ENCODE measurements around the gene ZNF761.
"Not testable (repeated sequence)": the region's sequence is repeated elsewhere in the genome, so short reads cannot be mapped to it uniquely, and the experiment has no call there.

Gene ZNF761

DNA sequence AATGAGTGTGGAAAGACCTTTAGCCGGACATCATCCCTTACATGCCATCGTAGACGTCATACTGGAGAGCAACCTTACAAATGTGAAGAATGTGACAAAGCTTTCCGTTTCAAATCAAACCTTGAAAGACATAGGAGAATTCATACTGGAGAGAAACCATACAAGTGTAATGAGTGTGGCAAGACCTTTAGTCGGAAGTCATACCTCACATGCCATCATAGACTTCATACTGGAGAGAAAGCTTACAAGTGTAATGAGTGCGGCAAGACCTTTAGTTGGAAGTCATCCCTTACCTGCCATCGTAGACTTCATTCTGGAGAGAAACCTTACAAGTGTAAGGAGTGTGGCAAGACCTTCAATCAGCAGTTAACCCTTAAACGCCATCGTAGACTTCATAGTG, 24.0 kb downstream of the ZNF761 start:
- Histone ChIP-seq H4K20me1 (no peaks in the 10 kb centered on the region), H3K9ac (no peak overlapping the region), H3K4me2 (no peak overlapping the region), H3K27ac (no peak overlapping the region), H3K4me3 (peak overlapping the region in 8 of 10 experiments; percentile 1 to 29 (median 14); a peak in 9 of 20 replicates), H3K27me3 (no peaks in the 10 kb centered on the region), H3K36me3 (peaks cover 73 to 90% (median 84%) of the 10 kb centered on the region in 11 experiments), H3K9me3 (replicated peaks in 1 of 11) (peaks cover 89 to 100% (median 93%) of the 10 kb centered on the region in 11 experiments), H3K4me1 (no peaks in the 10 kb centered on the region)
- no peak for TF ChIP-seq Cebpa-rat (IDR thresholded peaks at IDR 0.05)

DNA sequence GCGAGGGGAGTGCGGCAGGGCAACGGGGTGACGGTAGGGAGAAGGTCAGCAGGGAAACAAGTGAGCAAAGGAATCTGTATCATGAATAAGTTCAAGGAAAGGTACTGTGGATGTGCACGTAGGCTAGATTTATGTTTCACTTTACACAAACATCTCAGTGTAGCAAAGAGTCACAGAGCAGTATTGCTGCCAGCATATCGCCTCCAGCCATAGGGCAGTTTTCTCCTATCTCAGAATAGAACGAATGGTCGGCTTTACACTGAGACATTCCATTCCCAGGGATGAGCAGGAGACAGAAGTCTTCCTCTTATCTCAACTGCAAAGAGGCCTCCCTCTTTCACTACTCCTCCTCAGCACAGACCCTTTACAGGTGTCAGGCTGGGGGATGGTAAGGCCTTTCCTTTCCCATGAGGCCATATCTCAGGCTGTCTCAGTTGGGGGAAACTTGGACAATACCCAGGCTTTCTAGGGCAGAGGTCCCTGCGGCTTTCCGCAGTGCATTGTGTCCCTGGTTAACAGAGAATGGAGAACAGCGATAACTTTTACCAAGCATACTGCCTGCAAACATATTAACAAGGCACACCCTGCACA, 28.4 kb downstream of the ZNF761 start:
- Histone ChIP-seq H3K36me3 (peaks cover 29 to 46% (median 41%) of the 10 kb centered on the region in 11 experiments), H3K9me3 (replicated peaks in 1 of 11) (peaks cover 63 to 99% (median 75%) of the 10 kb centered on the region in 11 experiments)
- H4K20me1 ChIP-seq, H3K4me2 ChIP-seq, H3K9ac ChIP-seq, H3K27ac ChIP-seq, H3K4me3 ChIP-seq, H3K4me1 ChIP-seq, H3K27me3 ChIP-seq: not testable (repeated sequence)

DNA sequence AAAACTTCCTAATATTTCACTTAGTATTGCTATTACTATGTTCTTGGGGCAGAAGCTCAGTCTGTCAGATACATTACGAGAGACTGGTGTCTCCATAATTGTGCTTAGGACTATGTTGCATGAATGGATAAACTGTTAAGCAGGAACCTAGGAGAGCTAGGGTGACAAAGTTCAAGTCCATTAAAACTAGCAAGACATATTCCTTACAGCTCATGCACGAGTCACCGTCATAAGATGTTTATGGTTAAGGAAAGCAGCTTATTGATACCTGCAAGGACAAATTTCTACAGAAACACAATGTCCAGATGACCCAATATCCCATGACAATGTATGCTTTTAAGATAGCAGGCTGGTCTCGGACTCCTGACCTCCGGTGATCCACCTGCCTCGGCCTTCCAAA, 30.1 kb downstream of the ZNF761 start:
- H3K36me3 ChIP-seq, result peaks cover 13 to 30% (median 25%) of the 10 kb centered on the region in 11 experiments
- no peaks in the 10 kb centered on the region for H3K27me3 ChIP-seq
- H3K4me1 ChIP-seq, result no peaks in the 10 kb centered on the region
- no peaks in the 10 kb centered on the region for H4K20me1 ChIP-seq
- no peak overlapping the region for H3K9ac ChIP-seq
- TF ChIP-seq Cebpa-rat (IDR thresholded peaks at IDR 0.05), result no peak
- H3K9me3 ChIP-seq (replicated peaks in 1 of 11), result peaks cover 47 to 91% (median 59%) of the 10 kb centered on the region in 11 experiments
- H3K27ac ChIP-seq, result no peak overlapping the region
- no peak overlapping the region for H3K4me2 ChIP-seq
- H3K4me3 ChIP-seq, result no peak overlapping the region

DNA sequence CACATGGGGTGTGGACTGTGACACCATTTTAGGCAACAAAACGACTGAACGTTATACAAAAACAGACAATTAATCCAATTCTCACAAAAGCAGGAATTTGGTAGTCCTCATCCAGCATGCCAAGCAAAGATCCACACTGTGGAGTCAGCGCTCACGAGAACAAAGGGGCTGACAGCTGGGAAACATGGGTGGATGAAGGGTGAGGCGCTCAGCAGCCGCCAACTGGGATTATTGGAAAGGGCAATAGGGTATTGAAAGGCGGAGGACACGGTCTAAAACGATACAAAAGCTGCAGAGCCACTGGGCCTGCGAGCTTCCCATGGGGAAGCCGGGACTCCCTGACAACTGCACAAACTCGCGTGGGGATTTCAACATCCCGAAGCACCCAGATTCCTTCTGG, 31.1 kb downstream of the ZNF761 start:
- Histone ChIP-seq H3K27ac (no peak overlapping the region), H3K9ac (no peak overlapping the region)

DNA sequence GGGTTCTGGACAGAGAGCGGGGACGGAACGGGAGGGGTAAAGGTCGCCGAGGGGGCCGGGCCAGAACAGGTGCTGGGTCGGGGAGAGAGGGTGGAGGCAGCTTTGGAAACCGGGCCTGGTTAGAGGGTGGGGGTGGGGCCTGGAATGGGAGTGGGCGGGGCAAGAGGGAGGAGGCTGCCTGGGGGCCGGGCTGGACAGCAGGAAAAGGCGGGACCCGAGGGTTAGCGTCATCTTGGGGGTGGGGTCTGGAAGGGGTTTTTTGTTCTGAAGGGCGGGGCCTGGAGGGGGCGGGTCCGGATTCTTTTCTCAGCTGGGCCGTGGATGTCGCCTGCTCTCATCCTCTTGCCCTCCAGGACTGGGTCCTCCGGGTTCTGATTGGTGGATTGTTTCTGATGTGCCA, 31.5 kb downstream of the ZNF761 start:
- Histone ChIP-seq H3K4me3 (no peak overlapping the region), H3K27me3 (no peaks in the 10 kb centered on the region), H3K4me1 (peaks cover 0 to 2% (median 1%) of the 10 kb centered on the region in 10 experiments; a peak in 15 of 20 replicates), H3K9ac (no peak overlapping the region), H3K4me2 (no peak overlapping the region), H3K27ac (no peak overlapping the region), H3K9me3 (replicated peaks in 1 of 11) (peaks cover 33 to 77% (median 45%) of the 10 kb centered on the region in 11 experiments), H4K20me1 (no peaks in the 10 kb centered on the region), H3K36me3 (peaks cover under 1 to 16% (median 11%) of the 10 kb centered on the region in 11 experiments; a peak in 20 of 22 replicates)
- no peak for TF ChIP-seq Cebpa-rat (IDR thresholded peaks at IDR 0.05)

More for the DNA sequence above, 31.1 kb downstream of the ZNF761 start:
- H3K4me3 ChIP-seq, result no peak overlapping the region
- no peak overlapping the region for H3K4me2 ChIP-seq
- no peaks in the 10 kb centered on the region for H4K20me1 ChIP-seq
- peaks cover 5 to 20% (median 15%) of the 10 kb centered on the region in 11 experiments; a peak in 20 of 22 replicates for H3K36me3 ChIP-seq
- H3K27me3 ChIP-seq, result no peaks in the 10 kb centered on the region
- no peak for TF ChIP-seq Cebpa-rat (IDR thresholded peaks at IDR 0.05)
- peaks cover 37 to 81% (median 49%) of the 10 kb centered on the region in 11 experiments for H3K9me3 ChIP-seq (replicated peaks in 1 of 11)
- H3K4me1 ChIP-seq, result no peaks in the 10 kb centered on the region

DNA sequence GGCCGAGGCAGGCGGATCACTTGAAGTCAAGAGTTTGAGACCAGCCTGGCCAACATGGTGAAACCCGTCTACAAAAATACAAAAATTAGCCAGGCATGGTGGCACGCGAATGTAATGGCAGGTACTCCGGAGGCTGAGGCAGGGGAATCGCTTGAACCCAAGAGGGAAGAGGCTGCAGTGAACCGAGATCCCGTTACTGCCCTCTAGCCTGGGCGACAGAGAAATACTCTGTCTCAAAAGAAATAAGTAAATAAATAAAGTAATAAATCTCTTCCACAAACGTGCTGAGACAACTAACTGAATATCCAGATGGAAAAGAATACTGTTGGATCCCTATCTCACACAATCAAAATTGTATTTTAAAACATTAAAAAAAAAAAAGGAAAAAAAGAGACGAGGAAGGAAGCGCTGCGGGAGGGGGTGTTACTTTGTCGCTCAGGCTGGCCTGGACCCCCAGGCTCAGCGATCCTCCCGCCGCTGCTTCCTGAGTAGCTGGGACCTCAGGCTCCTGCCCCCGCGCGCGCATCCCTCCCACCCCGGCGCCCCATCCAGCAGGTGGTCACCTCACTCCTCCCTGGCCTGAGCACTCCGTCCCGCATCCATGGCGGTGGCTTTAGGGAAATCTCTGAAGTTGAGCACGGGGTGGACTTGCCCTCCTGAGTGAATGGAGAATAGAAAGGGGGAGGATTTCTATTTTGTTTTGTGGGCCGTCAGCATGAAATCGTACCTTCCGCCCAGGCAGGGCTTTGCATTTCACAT, 35.1 kb downstream of the ZNF761 start:
- Histone ChIP-seq H3K4me2 (peak overlapping the region; percentile 71 to 95 (median 78)), H3K9ac (peak overlapping the region; percentile 27 to 95 (median 87); a peak in 16 of 22 replicates), H3K36me3 (peaks cover 8 to 14% (median 11%) of the 10 kb centered on the region in 11 experiments), H3K27me3 (no peaks in the 10 kb centered on the region), H3K4me1 (peaks cover 4 to 10% (median 6%) of the 10 kb centered on the region in 10 experiments; a peak in 16 of 20 replicates), H4K20me1 (no peaks in the 10 kb centered on the region), H3K9me3 (replicated peaks in 1 of 11) (peaks cover 27 to 66% (median 42%) of the 10 kb centered on the region in 11 experiments; a peak in 20 of 22 replicates), H3K4me3 (peak overlapping the region; percentile 75 to 93 (median 83)), H3K27ac (no peak overlapping the region)
- no peak for TF ChIP-seq Cebpa-rat (IDR thresholded peaks at IDR 0.05)

DNA sequence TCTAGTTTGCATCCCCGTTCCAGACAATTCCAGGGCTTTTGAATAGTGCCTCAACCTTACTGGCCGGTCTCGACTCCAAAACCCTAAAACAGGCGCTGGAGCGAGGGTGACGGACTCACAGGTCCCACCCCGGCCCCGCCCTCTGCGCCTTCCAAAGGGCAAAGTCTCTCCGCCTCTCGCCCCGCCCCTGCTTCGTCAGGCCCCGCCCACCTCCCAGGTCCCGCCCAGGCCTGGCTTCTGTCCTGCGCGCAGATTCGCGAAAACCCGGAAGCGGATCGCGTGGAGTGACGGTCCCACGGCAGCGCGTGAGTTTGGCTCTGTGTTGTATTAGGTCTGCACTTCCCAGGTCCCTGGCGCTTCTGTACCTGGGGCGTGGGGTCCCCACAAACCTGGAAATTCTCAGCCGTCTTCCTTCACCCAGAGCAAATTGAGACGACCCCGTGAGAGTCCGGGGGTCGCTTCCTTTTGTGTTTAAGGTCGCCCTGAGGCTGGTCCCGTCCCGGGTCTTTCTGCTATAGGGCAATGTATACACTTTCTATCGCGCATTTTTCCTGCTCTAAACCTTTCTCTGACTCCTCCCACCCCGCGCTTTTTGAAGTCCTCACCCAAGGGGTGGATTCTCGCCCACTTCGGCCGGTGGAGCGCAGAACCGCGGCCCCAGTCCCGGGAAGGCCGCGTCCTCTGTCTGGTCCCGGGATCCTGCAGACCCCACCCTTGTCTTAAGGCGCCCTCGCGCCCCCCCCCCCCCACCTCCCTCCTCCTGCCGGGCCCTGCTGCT, 35.9 kb downstream of the ZNF761 start, which contains the start of gene ZNF813:
Gene ZNF813, plus strand, starts transcription at position 249 of the 778 bp plus-strand sequence. CDS start 16,090 bp downstream, outside the sequence.
- Histone ChIP-seq H3K27ac (peak within 1 kb of the TSS; percentile 84 to 95 (median 89)), H3K27me3 (no peaks in the 10 kb centered on the region), H3K9me3 (replicated peaks in 1 of 11) (peaks cover 30 to 66% (median 44%) of the 10 kb centered on the region in 11 experiments; a peak in 20 of 22 replicates), H3K4me3 (peak within 1 kb of the TSS; percentile 75 to 93 (median 83)), H3K9ac (peak within 1 kb of the TSS; percentile 83 to 95 (median 92)), H4K20me1 (peaks cover 0 to 2% (median 0%) of the 10 kb centered on the region in 11 experiments; a peak in 2 of 22 replicates), H3K4me2 (peak within 1 kb of the TSS; percentile 87 to 96 (median 90)), H3K36me3 (peaks cover 15 to 22% (median 18%) of the 10 kb centered on the region in 11 experiments), H3K4me1 (peaks cover 4 to 10% (median 6%) of the 10 kb centered on the region in 10 experiments; a peak in 16 of 20 replicates)
- no peak for TF ChIP-seq Cebpa-rat (IDR thresholded peaks at IDR 0.05)

DNA sequence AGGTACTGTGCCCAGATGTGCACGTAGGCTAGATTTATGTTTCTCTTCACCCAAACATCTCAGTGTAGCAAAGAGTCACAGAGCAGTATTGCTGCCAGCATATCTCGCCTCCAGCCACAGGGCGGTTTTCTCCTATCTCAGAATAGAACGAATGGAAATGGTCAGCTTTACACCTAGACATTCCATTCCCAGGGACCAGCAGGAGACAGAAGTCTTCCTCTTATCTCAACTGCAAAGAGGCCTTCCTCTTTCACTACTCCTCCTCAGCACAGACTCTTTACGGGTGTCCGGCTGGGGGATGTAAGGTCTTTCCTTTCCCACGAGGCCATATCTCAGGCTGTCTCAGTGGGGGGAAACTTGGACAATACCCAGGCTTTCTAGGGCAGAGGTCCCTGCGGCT, 36.8 kb downstream of the ZNF761 start:
- not testable (repeated sequence) for H3K27me3 ChIP-seq, H4K20me1 ChIP-seq, H3K4me1 ChIP-seq
- Histone ChIP-seq H3K9me3 (replicated peaks in 1 of 11) (peaks cover 28 to 66% (median 41%) of the 10 kb centered on the region in 11 experiments; a peak in 19 of 22 replicates), H3K27ac (peak overlapping the region in 6 of 11 experiments; percentile 84 to 95 (median 89); a peak in 3 of 22 replicates), H3K4me2 (peak overlapping the region; percentile 87 to 96 (median 90)), H3K4me3 (peak overlapping the region; percentile 75 to 93 (median 83)), H3K9ac (peak overlapping the region in 10 of 11 experiments; percentile 83 to 95 (median 92); a peak in 18 of 22 replicates), H3K36me3 (peaks cover 16 to 32% (median 28%) of the 10 kb centered on the region in 11 experiments)
